Lower lobe of right lung (tissue), 2 donors: ENCODE results near the gene PEAK1. TPM values are rescaled to one million over a fixed set of nuclear protein-coding genes. Genes with fewer than 3 reads are reported as not detected.

Source experiments
- ATAC-seq, 2 donors: fragments of 200-7000 bp; cut with Tn5 transposase; one replicate each; pipeline ENCODE4 v1.9.1; 2020 to 2022; ENCODE audit warnings: mild to moderate bottlenecking in 2 of 2, moderate library complexity in 2 of 2
- DNase-seq: peaks from one replicate; pipeline ENCODE4 v3.0.0-alpha.2; 2020
- H3K27ac ChIP-seq: fragments of 200-600 bp; one replicate; pipeline ENCODE4 v1.8.0; 2022
- H3K27me3 ChIP-seq: fragments of 200-600 bp; one replicate; pipeline ENCODE4 v1.8.0; 2022; ENCODE audit warnings: low read depth
- H3K36me3 ChIP-seq: fragments of 200-600 bp; one replicate; pipeline ENCODE4 v1.8.0; 2022; ENCODE audit warnings: mild to moderate bottlenecking
- H3K4me1 ChIP-seq: fragments of 200-600 bp; one replicate; pipeline ENCODE4 v1.8.0; 2022
- H3K4me3 ChIP-seq: fragments of 200-600 bp; one replicate; pipeline ENCODE4 v1.8.0; 2022; ENCODE audit warnings: mild to moderate bottlenecking
- H3K9me3 ChIP-seq: fragments of 200-600 bp; one replicate; pipeline ENCODE4 v1.8.0; 2022
- intact Hi-C: fragments of 100-400 bp; cut with DNase I; formaldehyde crosslinking; loops from one replicate; pipeline ENCODE4 v1.11.0; 2022
- total RNA-seq: library from RNA; stranded (reverse); fragmentation: NEBNext Ultra II Directional; extraction: Animal tissue kit (Norgen Biotek cat#: 25700); gene quantifications from one replicate; pipeline ENCODE4 v1.2.1, GENCODE V29; 2021
- TF ChIP-seq, protein P1 (sequence below): fragments of 200-600 bp; IDR thresholded peaks from one replicate; pipeline ENCODE4 v1.8.0; 2022; ENCODE audit warnings: antibody characterized with exemption, mild to moderate bottlenecking
- donor health status: DM: no; HTN: yes; CAD: no; lungs with severe emphysema.

Gene PEAK1
- total RNA-seq, 1 donor from 2014 or later, result 112 TPM

DNA sequence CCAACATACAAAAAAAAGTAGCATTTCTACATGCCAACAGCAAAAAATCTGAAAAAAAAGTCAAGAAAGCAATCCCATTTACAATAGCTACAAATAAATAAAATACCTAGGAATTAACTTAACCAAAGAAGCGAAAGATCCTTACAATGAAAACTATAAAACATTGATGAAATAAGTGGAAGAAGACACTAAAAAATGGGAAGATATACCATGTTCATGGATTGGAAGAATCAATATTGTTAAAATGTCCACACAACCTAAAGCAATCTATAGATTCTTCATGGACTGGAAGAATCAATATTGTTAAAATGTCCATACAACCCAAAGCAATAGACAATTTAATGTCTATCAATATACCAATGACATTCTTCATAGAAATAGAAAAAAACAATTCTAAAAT, 21.0 kb downstream of the PEAK1 start:
- no peaks in the 10 kb centered on the region for H3K27me3 ChIP-seq
- no peak overlapping the region for H3K4me3 ChIP-seq
- H3K36me3 ChIP-seq, result no peaks in the 10 kb centered on the region
- ATAC-seq (no peak), DNase-seq (no peak)
- intact Hi-C loops, result no loop called here
- TF ChIP-seq, protein P1, sequence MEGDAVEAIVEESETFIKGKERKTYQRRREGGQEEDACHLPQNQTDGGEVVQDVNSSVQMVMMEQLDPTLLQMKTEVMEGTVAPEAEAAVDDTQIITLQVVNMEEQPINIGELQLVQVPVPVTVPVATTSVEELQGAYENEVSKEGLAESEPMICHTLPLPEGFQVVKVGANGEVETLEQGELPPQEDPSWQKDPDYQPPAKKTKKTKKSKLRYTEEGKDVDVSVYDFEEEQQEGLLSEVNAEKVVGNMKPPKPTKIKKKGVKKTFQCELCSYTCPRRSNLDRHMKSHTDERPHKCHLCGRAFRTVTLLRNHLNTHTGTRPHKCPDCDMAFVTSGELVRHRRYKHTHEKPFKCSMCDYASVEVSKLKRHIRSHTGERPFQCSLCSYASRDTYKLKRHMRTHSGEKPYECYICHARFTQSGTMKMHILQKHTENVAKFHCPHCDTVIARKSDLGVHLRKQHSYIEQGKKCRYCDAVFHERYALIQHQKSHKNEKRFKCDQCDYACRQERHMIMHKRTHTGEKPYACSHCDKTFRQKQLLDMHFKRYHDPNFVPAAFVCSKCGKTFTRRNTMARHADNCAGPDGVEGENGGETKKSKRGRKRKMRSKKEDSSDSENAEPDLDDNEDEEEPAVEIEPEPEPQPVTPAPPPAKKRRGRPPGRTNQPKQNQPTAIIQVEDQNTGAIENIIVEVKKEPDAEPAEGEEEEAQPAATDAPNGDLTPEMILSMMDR, result no peak
- no peak overlapping the region for H3K27ac ChIP-seq
- H3K4me1 ChIP-seq, result peaks cover 11% of the 10 kb centered on the region
- H3K9me3 ChIP-seq, result peaks cover 46% of the 10 kb centered on the region

DNA sequence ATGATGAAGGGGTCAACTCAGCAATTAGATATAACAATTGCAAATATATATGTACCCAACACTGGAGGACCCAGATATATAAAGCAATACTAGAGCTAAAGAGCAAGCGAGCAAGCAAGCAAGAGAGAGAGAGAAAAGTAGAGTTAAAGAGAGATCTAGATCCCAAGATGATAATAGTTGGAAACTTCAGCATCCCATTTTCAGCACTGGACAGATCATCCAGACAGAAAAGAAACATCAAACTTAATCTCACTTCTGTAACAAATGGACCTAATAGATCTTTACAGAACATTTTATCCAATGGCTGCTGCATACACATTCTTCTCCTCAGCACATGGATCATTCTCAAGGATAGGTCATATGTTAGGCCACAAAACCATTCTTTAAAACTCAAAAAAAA, 23.2 kb downstream of the PEAK1 start:
- TF ChIP-seq, protein P1, result no peak
- Histone ChIP-seq H3K9me3 (peaks cover 46% of the 10 kb centered on the region), H3K27ac (no peak overlapping the region), H3K4me3 (no peak overlapping the region), H3K27me3 (no peaks in the 10 kb centered on the region), H3K4me1 (no peaks in the 10 kb centered on the region), H3K36me3 (no peaks in the 10 kb centered on the region)
- intact Hi-C loops, result no loop called here
- no peak for ATAC-seq
- no peak for DNase-seq

DNA sequence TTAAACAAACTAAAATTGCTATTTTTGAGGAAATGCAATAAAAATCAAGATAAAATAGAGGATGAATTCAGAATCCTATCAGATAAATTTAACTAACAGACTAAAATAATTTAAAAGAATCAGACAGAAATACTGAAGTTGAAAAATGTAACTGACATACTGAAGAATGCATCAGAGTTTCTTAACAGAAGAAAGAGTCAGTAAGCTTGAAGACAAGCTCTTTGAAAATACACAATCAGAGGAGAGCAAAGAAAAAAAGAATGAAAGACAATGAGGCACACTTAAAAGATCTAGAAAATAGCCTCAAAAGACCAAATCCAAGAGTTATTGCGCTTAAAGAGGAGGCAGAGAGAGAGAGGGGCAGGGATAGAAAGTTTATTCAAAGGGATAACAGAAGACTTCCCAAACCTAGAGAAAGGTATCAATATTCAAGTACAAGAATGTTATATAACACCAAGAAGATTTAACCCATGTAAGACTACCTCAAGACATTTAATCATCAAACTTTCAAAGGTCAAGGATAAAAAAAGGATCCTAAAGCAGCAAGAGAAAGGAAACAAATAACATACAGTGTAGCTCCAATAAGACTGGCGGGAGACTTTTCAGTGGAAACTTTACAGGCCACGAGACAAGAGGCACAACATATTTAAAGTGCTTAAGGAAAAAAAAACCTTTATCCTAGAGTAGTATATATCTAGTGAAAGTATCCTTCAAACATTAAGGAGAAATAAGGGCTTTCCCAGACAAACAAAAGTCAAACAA, 24.7 kb downstream of the PEAK1 start:
- Histone ChIP-seq H3K4me3 (no peak overlapping the region), H3K27me3 (no peaks in the 10 kb centered on the region), H3K36me3 (no peaks in the 10 kb centered on the region), H3K9me3 (peaks cover 44% of the 10 kb centered on the region), H3K27ac (no peak overlapping the region), H3K4me1 (peaks cover 7% of the 10 kb centered on the region)
- TF ChIP-seq, protein P1, result no peak
- intact Hi-C loops, result no loop called here
- ATAC-seq (no peak), DNase-seq (no peak)

DNA sequence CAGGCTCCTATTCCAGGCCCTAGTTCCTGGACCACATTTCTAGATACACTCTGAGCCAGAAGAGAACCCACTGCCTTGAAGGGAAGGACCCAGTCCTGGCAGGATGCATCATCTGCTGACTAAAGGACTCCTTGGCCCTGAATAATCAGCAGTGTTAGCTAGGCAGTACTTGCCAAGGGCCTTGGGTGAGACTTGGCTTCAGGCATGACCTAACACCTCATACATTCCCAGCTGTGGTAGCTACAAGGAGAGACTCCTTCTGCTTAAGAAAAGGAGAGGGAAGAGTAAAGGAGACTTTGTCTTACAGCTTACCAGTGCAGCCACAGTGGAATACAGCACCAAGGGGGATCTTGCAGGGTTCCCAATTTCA, 26.4 kb downstream of the PEAK1 start:
- DNase-seq (no peak), ATAC-seq (no peak)
- Histone ChIP-seq H3K27ac (no peak overlapping the region), H3K4me1 (peaks cover 7% of the 10 kb centered on the region), H3K36me3 (no peaks in the 10 kb centered on the region), H3K4me3 (no peak overlapping the region), H3K27me3 (no peaks in the 10 kb centered on the region), H3K9me3 (peaks cover 26% of the 10 kb centered on the region)
- TF ChIP-seq, protein P1, result no peak
- intact Hi-C loops, result no loop called here

DNA sequence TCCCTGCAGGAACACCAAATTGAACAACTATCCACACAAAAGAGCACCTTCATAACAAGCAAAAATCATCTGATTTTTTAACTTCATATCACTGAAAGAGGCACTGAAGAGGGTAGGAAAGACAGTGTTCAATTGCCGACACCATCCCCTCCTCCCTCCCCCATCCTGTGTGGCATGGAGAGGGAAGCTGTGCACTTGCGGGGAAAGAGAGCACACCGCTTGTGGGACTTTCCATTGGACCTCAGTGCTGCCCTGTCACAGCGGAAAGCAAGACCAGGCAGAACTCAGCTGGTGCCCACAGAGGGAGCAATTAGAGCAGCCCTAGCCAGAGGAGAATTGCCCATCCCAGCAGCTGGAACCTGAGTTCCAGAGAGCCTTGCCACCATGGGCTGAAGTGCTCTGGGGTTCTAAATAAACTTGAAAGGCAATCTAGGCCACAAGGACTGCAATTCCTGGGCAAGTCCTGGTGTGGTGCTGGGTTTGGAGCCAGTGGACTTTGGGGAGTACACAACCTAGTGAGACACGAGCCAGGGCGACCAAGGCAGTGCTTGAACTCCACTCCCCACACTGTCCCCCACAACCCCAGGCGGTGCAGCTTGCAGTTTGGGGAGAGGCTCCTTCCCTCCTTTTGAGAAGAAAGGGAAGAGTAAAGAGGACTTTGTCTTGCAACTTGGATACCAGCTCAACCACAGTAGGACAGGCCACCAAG, 27.0 kb downstream of the PEAK1 start:
- no peak for ATAC-seq
- TF ChIP-seq, protein P1, result no peak

More for the DNA sequence above, 27.0 kb downstream of the PEAK1 start:
- peaks cover 8% of the 10 kb centered on the region for H3K4me1 ChIP-seq
- H3K27me3 ChIP-seq, result no peaks in the 10 kb centered on the region
- H3K27ac ChIP-seq, result no peak overlapping the region
- no peaks in the 10 kb centered on the region for H3K36me3 ChIP-seq
- H3K4me3 ChIP-seq, result no peak overlapping the region
- intact Hi-C loops, result no loop called here
- DNase-seq, result no peak
- H3K9me3 ChIP-seq, result peaks cover 21% of the 10 kb centered on the region
